NCI-H345 treated with DMSO at 0.1 percent for 48 hours (cell line): ENCODE results near the gene RAB37.

Experiments used
- DNase-seq: peaks from one replicate; lab custom pipeline; 2025; ENCODE audit not compliant: unreplicated experiment; lab: John Stamatoyannopoulos, UW

The RAB37 gene

DNA sequence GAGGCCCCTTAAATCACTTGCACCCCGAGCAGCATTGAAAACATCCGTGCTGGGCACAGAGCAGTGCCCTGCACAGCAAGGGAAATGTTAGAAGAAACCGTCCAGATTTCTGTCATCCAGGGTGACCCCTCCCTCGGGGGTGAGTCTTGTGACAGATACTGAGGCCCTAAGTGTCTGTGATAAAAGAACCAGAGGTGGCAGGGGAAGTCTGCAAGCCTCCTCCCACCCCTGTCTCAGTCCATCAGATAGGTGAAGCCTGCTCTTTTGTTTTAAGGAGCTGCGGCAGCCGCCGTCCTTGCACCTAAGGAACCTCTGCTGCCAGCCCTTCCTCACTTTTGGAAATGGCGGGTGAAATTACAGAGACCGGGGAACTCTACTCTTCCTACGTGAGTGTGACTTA lies 39.9 kb downstream of the RAB37 start:
- no peak for DNase-seq

DNA sequence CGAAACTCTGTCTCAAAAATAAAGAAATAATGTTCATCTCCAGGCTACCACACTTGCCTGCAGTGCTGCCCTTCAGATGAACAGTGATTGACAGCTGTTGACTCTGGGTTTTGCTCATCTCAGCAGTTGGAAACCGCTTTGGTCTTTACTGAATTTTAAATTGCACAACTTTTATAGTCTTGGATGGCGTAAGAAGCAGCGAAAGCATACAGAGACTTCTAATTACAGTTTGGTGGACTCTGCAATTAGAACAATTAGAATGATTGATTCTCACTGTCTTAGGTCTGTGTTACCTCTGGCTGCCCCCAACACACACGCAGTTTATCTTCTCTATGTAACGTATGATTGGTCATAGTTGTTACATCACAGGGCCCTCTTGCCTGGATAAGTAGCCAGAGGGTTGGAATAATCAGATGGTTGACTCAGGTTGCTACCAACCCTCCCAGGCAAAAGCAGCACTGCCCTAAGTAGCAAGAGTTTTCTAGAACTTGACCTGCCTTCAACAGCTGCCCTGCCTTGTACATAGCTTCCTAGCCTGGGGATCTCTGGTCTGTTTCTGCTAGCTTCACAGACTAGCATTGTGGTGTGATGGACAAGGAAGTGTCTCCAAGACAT lies 41.0 kb downstream of the RAB37 start:
- DNase-seq: no peak

- no peak for DNase-seq
These were observed 41.9 kb downstream of the RAB37 start for GRCh38 chr17:74778960-74779359.

DNA sequence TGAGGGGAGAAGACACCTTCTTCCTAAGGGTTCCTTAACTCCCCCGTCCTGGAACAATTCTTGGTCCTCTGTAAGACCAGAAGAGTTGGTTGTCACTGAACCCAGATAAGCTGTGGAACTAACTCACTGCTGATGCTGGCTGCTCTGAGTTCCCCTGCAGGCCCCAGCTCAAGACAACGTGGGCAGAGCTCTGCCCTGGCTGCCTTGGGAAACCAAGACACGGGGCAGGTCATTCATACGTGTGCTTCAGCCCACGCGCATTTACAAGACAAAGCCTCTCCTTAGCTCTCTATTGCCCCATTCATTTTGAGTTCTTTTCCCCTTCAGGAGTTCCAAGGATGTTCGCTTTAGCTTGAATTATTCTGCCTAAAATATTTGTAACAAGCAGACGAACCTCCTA lies 42.4 kb downstream of the RAB37 start:
- DNase-seq: no peak

GRCh38 chr17:74779948-74780400 lies 42.9 kb downstream of the RAB37 start:
- no peak for DNase-seq

DNA sequence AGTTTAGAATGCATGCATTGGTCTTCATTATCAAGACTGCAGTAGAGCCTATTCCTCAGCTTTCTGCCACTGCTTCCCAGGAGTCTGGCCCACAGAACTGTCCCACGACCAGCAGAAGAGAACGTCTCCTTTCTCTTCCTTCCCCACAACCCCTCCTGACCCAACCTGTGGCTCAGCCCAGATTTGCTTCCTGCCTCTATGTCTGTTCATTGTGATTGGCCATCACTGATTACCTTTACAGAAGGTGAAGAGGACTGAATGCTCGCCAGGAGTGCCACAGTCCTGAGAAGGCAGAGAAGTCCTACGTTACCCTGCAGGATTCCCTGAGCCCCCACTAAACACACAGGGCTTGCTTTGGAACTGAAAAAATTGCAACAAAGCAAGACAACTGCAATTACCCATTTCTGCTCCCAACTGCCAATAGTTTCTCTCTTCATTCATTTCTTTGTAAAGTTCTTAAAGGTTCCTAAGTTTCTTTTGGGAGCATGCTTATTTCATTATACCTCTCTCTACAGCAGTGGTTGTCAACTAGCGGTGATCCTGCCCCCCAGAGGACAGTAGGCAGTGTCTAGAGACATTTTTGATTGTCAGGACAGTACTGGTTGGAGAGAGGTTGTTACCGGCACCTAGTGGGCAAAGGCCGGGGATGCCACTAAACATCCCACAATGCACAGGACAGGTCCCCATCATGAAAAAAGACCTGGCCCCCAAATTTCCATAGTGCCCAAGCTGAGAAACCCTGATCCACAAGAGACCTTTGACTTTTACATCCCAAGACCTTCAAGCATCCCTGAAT lies 43.6 kb downstream of the RAB37 start:
- DNase-seq: no peak

DNA sequence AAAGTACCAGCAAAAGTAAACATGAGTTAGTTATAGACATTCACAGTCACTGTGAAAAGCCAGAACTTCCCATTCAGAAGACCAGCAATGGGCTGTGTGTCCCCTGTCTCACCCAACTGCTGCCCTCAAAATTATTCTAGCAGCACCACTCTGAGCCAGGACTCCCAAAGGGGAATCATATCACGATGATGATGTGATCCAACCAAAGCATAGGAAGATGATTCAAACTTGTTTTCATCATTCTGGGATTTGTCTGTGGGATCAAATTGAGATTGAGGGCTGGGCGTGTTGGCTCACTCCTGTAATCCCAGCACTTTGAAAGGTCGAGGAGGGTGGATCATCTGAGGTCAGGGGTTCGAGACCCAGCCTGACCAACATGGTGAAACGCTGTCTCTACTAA lies 45.5 kb downstream of the RAB37 start:
- no peak for DNase-seq

GRCh38 chr17:74784125-74784810 lies 47.2 kb downstream of the RAB37 start:
- no peak for DNase-seq

DNA sequence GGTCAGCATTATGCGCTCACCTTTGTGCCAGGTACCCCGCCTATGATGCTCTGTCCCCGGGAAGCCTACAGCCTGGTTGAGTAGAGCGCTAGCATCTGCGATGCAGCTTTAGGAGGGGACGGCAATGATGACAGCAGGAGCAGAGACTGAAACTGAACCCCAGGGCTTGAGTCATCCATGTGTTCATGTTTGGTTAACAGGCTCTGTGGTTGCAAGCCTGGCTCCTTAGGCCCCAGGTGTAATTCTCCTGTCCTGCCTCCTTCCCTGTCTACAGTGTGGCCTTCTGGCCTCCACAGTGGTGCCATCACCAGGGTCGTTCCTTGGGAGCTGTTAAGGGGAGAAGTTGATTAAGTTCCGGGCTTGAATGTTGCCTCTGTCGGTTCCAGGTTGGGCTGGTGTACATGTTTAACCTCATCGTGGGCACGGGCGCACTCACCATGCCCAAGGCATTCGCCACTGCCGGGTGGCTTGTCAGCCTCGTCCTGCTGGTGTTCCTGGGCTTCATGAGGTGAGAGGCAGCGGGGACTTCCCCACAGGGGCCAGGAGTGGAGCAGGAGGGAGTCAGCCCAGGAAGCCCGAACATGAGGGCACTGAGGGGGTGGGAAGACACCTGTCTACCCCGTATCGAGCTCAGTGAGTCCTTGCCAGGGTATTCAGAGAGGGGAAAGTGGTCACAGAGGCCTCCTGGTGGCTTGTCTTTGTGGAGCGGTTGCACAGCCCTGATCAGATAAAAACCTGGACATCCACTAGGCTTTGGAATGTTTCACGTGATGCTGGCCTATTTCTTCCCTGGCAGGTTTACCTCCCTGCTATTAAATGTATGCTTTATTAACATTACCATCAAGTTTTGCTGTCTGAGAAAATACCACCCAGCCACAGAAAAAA lies 48.3 kb downstream of the RAB37 start:
- DNase-seq: no peak

DNA sequence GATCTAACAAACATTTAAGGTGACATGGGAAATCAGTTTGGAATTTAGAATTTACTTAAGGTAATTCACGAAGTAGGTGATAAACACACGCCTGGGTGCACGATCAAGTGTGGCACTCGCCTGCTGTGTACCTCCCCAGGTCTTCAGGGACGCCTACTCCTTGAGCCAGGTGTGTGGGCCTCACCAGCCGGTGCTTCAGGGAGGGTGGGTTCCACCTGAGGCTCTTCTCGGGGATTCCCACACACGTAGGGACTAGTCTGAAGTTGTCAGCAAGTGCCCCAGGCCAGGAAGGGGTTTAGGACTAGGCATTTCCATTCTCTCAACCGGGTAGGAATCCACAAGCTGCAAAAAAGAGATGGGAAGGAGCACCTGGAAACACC lies 48.9 kb downstream of the RAB37 start:
- no peak for DNase-seq

DNA sequence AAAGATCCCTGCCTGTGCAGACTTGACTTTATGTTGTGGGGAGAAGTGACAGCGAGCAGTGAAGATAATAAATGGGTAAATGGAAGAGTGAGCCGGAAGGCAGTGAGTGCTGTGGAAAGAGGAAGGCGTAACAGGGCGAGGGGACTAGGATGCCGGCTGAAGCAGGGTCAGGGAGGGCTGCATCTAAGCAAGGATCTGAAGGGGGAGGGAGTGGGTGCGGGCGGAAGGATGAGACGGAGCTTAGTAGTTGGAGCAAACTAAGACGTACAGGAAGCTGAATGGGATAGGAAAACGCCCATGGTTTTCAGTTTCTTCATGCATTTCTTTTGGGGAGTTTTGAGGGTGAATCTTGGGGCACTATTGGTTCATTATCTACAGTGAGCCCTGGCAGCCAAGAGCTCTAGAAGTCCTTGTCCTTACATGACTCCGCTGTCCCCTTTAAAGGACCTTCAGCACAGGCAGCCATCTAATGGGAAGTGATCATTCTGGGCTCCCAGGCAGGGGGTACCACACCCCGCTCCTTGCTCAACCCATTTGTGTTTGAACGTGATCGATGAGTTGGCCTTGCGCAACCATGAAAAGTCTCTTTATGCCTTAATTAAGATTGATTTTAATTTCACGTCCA lies 49.5 kb downstream of the RAB37 start:
- DNase-seq: no peak

DNA sequence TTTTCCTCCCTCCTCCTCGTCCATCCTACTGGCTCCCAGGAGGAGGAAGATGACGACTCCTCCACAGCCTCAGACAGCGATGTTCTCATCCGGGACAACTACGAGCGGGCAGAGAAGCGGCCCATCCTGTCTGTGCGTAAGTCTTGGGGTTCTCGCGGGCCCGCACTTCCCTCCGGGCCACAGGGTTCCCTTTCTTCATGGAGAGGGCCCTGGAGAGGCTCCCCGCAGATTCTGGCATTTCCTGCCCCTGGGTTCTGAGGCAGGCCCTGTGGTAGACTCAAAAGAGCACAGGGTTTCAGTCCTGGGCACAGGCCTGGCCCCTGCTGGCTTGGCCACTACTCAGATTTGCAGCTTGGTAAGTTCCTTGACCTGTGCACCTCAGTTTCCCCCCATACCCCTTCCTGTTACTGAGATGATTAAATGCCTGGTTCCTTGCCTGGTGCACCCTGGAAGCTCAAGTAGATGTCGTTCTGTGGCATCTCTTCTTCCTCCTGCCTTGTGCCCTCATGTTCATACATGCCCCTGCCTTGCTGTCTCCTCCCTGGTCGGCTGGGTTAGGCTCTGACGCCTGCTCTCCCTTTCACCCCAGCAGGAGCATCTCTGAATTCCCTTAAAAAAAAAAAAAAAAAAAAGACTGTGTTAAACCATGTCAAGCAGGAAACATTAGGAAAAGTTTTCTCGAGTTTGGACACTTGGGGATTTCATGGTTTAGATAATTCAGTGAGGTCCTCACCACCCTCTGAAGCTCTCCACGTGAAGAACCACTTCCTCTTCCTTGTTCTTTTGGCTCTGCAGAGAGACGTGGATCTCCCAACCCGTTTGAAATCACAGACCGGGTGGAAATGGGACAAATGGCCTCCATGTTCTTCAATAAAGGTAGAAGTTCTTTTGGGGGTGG lies 53.4 kb downstream of the RAB37 start:
- DNase-seq: no peak

DNA sequence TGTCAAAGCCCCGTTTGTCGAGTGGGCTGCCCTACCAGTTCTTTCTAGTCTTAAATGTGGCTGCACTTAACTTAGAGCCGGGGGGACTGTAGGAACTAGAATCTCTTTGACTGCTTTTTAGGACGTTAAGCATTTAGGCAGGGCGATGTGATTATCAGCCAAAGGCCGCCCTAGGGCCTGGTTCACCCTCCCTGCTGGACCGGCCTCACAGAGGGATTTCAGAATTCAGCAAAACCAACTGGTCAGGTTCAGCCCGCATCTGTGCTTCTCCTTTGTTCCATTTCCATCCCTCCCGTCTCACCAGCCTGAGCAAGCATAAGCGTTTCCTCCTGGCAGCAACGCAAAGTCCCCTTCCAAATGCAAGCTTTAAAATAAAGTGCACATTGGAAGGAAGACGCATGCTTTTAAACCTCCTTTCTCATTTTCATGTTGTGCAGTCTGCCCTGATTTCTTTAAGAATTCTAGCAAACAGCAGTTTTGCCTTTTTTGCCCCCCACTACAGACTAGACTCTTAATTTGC lies 55.6 kb downstream of the RAB37 start:
- no peak for DNase-seq

DNA sequence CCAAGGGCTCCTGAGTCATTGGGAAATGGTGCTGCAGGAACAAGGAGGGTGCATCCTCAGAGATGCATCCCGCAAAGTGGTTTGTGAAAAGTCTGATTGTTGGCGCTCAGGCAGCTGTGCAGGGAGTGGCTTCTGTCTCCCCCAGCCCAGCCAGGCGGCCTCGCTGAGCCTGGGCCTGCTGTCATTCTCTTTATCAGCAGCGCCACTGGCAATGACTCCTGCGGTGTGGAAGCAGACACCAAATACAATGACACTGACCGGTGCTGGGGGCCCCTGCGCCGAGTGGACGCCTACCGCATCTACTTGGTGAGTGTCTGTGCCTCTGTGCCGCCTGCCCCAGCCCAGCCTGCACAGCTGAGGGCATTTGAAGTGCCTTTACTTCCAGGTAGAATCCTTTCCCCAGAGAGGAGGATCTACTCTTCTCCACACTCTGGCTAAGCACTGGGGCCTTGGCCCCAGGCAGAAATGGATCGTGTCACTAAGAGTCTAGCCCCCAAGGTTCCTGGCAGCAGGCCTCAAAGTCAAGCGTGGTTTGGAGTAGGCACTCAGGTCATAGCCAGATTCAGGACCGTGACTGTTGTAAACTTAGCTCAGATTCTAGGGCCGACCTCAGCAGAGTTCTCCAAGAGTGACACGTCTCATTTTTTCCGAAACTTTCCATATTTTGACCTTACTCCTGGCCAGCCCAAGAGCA lies 58.4 kb downstream of the RAB37 start:
- no peak for DNase-seq

DNA sequence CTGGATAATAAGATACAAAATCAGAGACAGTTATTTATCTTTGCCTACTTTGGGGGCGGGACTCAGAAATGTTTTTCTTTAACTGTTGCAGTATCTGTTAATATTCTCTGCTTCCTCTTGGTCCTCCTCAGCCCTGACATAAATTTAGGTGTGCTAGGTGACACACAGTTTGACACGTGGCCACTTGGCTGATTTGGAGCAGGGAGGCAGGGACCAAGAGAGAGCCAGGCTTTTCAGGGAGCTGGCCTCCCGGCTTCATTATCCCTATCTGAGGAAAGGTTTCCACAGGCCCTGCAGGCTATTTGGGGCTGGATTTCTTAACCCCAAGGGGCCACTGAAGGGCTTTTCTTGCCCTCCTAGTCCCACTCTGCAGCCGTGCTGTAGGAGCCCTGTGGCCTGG lies 59.2 kb downstream of the RAB37 start:
- no peak for DNase-seq

- DNase-seq: no peak
These were observed 59.8 kb downstream of the RAB37 start for GRCh38 chr17:74796866-74797265.
